HuH-7 (cell line): ENCODE measurements around the gene HINT3.
"Not testable (repeated sequence)": the region's sequence is repeated elsewhere in the genome, so short reads cannot be mapped to it uniquely, and the experiment has no call there.

Source experiments
- DNase-seq: peaks from one replicate; pipeline ENCODE4 v3.0.0; 2011; ENCODE audit warnings: low spot score

Gene HINT3

DNA sequence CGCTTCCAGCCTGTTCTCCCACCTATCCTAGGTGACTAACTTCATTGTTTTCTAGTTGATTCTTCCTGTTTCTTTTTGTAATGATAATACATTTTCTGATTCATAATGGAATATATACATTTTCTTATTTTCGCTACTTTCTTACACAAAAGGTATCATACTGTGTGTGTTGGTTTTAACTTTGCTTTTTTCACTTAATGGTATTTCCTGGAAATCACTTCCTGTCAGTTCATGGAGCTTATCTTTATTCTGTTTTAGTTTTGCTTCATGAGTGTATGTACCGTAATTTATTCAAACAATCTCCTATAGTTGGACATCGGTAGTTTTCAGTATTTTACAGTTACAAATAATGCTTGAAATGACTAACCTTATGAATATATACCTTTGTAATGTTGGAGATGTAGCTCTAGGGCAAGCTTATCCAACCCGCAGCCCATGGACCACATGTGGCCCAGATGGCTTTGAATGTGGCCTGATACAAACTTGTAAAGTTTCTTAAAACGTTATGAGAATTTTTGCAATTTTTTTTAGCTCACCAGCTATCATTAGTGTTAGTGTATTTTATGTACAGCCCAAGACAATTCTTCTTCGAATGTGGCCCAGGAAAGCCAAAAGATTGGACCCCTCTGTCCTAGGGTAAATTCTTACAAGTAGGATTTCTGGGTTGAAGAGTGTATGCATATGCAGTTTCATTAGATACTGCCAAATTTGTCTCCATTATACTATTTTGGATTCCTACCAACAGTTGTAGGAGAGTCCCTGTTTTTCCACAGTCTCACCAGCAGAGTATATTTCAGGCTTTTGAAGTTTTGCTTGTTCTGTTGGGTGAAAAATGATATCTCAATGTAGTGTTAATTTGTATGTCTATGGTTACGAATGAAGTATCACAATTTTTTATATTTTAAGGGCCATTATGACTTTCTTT is 46.4 kb downstream of the HINT3 start:
- no peak for DNase-seq

DNA sequence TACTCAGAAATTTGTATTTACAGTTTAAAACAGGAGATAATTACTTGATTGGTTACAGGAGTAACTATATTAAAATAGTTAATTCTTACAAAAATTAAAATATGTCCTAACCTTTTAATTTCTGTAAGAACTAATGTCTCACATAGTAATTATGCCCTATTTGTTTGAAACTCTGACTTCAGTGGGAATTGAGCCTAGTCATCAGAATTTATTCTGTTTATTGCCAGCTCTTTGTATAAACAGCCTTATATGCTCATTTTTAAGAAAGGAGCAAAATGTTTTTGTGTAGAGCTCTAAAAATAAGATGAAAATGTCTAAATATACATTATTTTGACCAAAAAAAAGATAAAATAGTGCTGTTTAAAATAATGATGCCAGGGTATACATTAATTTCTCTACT is 51.2 kb downstream of the HINT3 start:
- DNase-seq = no peak

DNA sequence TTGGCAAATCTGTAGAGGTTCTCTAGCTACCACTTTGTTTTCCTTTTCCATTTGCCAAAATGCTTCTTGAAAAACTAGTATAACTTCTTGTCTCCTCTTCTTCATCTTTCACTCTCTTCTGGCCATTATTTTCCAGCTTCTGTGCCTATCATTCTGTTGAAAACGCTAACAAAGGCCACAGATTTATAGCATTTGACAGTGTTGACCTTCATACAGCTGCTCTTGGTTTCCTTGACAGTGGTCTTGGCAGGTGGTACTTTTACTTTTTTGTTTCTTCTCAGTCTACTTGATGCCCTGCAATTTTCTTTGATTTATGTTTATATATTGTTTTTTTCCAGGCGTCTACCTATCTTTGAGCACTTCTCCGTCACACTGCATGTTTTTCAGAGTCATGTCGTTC is 53.5 kb downstream of the HINT3 start:
- DNase-seq = no peak

DNA sequence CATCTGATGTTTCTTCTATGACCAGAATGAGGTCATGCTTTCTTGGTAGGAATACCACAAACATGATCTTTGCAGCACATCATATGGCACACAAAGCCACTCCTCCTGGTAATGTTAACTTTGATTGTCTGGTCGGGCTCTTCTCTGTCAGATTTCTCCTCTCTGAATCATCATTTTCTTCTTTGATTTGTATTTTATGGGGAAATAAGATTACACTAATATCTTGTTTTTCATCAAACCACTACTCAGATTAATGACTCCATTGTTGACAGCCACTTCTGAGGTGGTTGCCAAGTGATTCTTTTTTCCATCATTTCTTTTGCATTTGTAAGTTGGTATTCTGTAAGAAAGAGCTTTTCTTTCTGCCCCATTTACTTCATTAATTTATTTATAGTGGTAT is 59.3 kb downstream of the HINT3 start:
- no peak for DNase-seq

DNA sequence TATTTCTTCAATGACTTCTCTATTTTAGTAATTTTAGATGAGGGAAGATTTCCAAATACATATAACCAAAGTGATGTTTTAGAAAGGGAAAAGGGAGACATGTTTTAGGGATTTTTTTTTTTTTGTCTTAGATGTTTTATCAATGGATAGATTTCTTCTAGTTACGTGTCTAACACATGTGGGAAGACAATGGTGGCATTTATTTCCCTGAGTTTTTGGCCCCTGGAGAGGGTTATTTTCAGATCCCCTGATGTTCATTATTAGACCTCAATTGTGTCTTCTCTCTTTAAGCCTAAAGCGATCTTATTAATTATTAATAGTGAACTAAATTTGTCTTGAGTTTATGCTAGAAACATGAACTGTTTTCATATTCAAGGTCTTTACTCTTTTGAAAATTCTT is 60.0 kb downstream of the HINT3 start:
- DNase-seq = no peak

DNA sequence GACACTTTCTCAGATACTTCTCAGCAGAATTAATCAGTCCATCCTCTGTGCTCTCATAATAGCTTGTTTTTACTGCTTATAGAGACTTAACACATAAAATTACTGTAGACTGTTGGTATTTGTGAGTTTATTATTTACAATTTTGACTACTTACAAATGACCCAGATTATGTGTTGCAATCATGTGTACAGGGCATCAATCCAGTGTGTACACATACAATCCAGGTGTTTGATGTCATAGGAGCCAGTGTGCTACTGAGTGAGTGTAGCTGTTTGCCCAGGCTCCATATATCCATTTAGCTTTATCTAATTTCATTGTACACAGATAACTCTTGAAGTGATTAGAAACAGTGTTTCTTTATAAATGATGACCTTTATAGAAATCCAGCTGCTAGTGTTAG is 61.1 kb downstream of the HINT3 start:
- peak; percentile 7 for DNase-seq

DNA sequence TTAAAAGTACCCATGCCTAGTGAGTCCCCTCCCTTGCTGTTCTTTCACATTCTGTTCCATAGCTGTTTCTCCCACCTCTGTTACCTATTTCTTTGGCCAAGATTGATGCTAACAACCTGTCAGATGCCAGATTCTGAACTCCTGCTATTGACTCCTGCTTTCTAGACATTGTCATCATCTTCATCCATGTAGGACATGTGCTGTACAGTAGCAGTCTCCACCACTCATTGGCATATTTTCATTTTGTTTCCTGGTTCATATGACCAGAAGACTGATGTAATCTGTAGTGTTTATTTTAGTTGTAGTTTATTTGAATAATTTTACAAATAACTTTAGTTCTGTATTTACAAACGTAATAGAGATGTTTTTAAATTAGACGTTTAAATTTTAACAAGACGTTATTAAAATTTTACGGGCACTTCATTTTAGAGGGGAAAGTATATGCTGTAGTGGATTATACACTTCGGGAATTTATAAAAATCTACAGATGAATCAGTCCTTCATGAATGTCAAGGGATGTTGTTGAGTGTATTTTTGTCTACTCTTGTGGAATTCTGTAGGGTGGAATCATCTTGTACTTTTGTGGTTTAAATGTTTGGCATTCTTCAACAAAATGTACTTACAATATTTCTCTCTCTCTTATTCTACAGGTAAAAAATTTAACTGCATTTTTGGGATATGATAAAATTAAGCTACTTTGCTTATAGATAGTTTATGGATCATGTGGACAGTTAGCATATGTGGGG is 63.9 kb downstream of the HINT3 start:
- no peak for DNase-seq

DNA sequence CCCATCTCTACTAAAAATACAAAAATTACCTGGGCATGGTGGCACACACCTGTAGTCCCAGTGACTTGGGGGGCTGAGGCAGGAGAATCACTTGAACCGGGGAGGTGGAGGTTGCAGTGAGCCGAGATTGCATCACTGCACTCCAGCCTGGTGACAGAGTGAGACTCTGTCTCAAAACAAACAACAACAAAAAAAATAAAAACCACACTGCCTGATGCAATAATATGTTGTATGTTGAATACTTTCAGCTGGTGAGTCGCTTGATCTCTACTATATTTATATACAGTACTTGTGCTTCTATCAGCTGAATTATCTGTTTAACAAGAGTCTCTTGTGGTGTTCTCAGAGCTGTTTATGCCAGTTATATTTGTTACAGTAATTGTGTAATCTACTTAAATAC is 66.9 kb downstream of the HINT3 start:
- DNase-seq = not testable (repeated sequence)

DNA sequence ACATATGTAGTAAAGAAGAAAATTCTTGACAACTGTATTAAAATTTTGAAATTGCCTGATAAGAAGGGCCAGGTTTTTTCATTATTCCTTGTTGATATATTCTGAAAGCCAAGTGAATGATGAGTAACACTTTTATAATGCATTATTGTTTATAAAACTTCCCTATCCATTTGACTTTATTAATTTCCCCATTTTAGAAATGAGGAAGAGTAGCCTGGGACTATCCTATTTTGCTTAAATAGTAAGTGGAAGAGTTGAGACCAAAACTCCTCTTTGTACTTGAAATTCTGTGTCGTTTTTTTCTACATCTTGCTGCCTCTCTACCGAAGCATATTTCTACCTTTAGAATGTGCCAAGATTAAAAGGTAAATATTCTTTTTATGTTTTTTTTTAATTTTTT is 69.4 kb downstream of the HINT3 start:
- DNase-seq = no peak

DNA sequence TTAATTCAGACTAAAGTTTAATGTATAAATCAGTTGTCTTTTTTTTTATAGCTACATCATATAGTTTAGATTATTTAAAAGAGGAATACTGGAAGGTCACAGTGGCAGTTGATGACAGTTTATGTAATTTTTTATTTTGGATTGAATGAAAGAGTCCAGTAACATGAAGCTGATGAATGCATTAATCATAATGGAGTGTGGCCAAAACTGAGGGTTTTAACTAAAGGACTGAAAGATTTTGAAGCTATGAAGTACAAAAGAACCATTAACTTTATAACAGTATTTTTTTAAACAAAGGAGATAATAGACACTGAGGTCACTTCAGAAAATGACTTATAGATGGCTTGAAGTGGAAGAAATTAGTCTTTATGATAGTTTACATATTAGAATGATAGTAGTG is 71.0 kb downstream of the HINT3 start:
- DNase-seq = no peak
